ENCODE measurements around the gene CDK8. TPM values are rescaled to one million over a fixed set of nuclear protein-coding genes. Genes with fewer than 3 reads are reported as not detected.

CDK8 gene
- total RNA-seq, 1 experiment from 2014 or later: 14.5 TPM

DNA sequence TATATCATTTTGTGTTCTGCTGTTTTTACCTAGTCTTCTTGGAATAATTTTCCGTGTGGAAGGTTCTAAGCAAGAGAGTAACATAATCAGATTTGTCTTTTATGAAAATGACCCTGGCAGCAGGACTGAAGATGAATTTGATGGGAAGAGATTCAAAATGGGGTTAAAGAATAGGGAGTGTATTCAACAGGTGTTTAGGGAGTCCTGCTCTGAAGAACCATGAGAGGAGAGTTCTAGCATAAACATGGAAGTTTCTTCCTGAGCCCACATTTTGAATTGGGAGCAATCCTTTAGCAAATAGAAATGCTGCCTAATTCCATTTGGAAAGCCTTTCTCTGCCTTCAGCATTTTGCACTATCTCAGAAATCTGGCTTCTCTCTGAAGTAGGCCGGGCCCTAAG is 127.0 kb downstream of the CDK8 start:
- ChIA-PET CTCF (no interaction called here), POLR2A (ENCODE audit: unreplicated experiment) (no interaction called here)
- DNase-seq: no peak
- no peak for ATAC-seq
- Histone ChIP-seq H2AFZ (ENCODE audit: low read length) (no peak overlapping the region), H3K36me3 (ENCODE audit: low read depth, low read length) (no peaks in the 10 kb centered on the region), H3K27ac (ENCODE audit: low read length) (no peak overlapping the region), H3K4me1 (ENCODE audit: insufficient read depth, low read length) (peaks cover 2% of the 10 kb centered on the region; the same call in 1 of the 2 replicates), H3K9ac (ENCODE audit: low read length) (no peak overlapping the region), H3K9me3 (ENCODE audit: low read length) (no peaks in the 10 kb centered on the region), H3K9me2 (replicated peaks; ENCODE audit: low read length) (no peaks in the 10 kb centered on the region), H4K20me1 (ENCODE audit: low read length) (no peaks in the 10 kb centered on the region), H3K4me2 (ENCODE audit: low read length) (no peak overlapping the region), H3K79me2 (ENCODE audit: low read length) (no peaks in the 10 kb centered on the region), H3K27me3 (ENCODE audit: low read length) (no peaks in the 10 kb centered on the region), H3F3A (ENCODE audit: low read length, unreplicated experiment) (no peaks in the 10 kb centered on the region), H3K4me3 (ENCODE audit: low read length) (no peak overlapping the region)
- intact Hi-C loops (cut with micrococcal nuclease): loop anchor here (10.0 kb wide), 1 partner anchor 196 kb away; no protein-coding TSS in a partner anchor
- TF ChIP-seq EZH2phosphoT487 (IDR thresholded peaks at IDR 0.05; ENCODE audit: borderline replicate concordance, low read length) (no peak), EZH2 (IDR thresholded peaks at IDR 0.05; ENCODE audit: low read length, unreplicated experiment) (no peak), CTCF (conservative IDR thresholded peaks at IDR 0.05; ENCODE audit: low read depth, low read length) (no peak)
- no TSS peak for BruUV-seq (replicated peaks)

DNA sequence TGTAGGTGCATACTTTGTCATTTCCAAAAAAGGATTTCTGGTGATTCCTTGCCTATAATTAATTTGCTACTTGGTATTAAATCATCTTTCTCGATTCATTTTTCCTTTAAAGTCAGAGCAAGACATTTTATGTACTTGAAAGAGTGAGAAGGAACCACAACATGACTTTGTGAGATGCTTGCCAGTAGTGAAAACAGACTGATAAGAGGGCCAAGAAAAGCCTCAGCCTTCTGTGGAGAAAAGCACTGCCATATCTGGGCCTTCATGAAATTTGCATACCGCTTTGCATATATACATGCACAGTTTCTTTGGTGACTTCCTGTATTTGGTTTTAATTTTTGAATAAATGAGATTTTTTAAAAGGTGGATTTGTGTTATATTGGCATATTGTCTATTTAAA is 128.4 kb downstream of the CDK8 start:
- ChIA-PET POLR2A (ENCODE audit: unreplicated experiment) (no interaction called here), CTCF (no interaction called here)
- Histone ChIP-seq H3F3A (ENCODE audit: low read length, unreplicated experiment) (no peaks in the 10 kb centered on the region), H3K4me3 (ENCODE audit: low read length) (no peak overlapping the region), H3K79me2 (ENCODE audit: low read length) (no peaks in the 10 kb centered on the region), H4K20me1 (ENCODE audit: low read length) (no peaks in the 10 kb centered on the region), H3K9me2 (replicated peaks; ENCODE audit: low read length) (no peaks in the 10 kb centered on the region), H2AFZ (ENCODE audit: low read length) (no peak overlapping the region), H3K27ac (ENCODE audit: low read length) (no peak overlapping the region), H3K36me3 (ENCODE audit: low read depth, low read length) (no peaks in the 10 kb centered on the region), H3K9me3 (ENCODE audit: low read length) (no peaks in the 10 kb centered on the region), H3K9ac (ENCODE audit: low read length) (no peak overlapping the region), H3K27me3 (ENCODE audit: low read length) (no peaks in the 10 kb centered on the region), H3K4me1 (ENCODE audit: insufficient read depth, low read length) (peaks cover 10% of the 10 kb centered on the region), H3K4me2 (ENCODE audit: low read length) (no peak overlapping the region)
- TF ChIP-seq CTCF (conservative IDR thresholded peaks at IDR 0.05; ENCODE audit: low read depth, low read length) (no peak), EZH2 (IDR thresholded peaks at IDR 0.05; ENCODE audit: low read length, unreplicated experiment) (no peak), EZH2phosphoT487 (IDR thresholded peaks at IDR 0.05; ENCODE audit: borderline replicate concordance, low read length) (no peak)
- no peak for ATAC-seq
- intact Hi-C loops (cut with micrococcal nuclease): loop anchor here (10.0 kb wide), 1 partner anchor 198 kb away; no protein-coding TSS in a partner anchor
- BruUV-seq (replicated peaks): no TSS peak
- DNase-seq: no peak

DNA sequence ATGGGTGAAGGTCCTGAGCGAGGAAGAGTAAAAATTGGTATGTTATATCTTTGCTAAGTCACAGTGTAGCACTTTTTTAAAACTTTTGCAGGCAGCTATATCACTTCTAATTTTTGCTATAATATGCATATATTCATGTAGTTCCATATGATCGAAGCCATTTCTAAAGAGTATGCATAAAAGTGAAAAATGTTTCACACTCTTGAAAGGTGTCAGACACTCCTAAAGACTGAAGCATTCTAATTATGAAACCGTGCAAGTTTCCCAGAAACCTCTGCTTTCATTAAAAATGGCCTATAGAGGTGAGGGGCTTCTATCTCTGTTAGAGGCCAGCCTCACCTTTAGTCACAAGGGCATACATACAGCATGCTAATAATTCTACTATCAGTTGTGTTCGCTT is 128.9 kb downstream of the CDK8 start:
- Histone ChIP-seq H4K20me1 (ENCODE audit: low read length) (no peaks in the 10 kb centered on the region), H3F3A (ENCODE audit: low read length, unreplicated experiment) (no peaks in the 10 kb centered on the region), H3K27me3 (ENCODE audit: low read length) (no peaks in the 10 kb centered on the region), H3K27ac (ENCODE audit: low read length) (no peak overlapping the region), H3K4me1 (ENCODE audit: insufficient read depth, low read length) (peaks cover 10% of the 10 kb centered on the region), H3K9me2 (replicated peaks; ENCODE audit: low read length) (no peaks in the 10 kb centered on the region), H3K4me2 (ENCODE audit: low read length) (no peak overlapping the region), H2AFZ (ENCODE audit: low read length) (no peak overlapping the region), H3K9me3 (ENCODE audit: low read length) (no peaks in the 10 kb centered on the region), H3K36me3 (ENCODE audit: low read depth, low read length) (no peaks in the 10 kb centered on the region), H3K9ac (ENCODE audit: low read length) (no peak overlapping the region), H3K4me3 (ENCODE audit: low read length) (no peak overlapping the region), H3K79me2 (ENCODE audit: low read length) (no peaks in the 10 kb centered on the region)
- POLR2A ChIA-PET (ENCODE audit: unreplicated experiment): no interaction called here
- no TSS peak for BruUV-seq (replicated peaks)
- TF ChIP-seq EZH2 (IDR thresholded peaks at IDR 0.05; ENCODE audit: low read length, unreplicated experiment): no peak
- TF ChIP-seq EZH2phosphoT487 (IDR thresholded peaks at IDR 0.05; ENCODE audit: borderline replicate concordance, low read length): no peak
- no peak for TF ChIP-seq CTCF (conservative IDR thresholded peaks at IDR 0.05; ENCODE audit: low read depth, low read length)
- no peak for ATAC-seq
- no peak for DNase-seq
- CTCF ChIA-PET: no interaction called here
- intact Hi-C loops (cut with micrococcal nuclease): loop anchor here (10.0 kb wide), 1 partner anchor 198 kb away; no protein-coding TSS in a partner anchor

Data from PC-3 (cell line).